ENCODE results near the gene FEZF1.
"Not testable (repeated sequence)": the region's sequence is repeated elsewhere in the genome, so short reads cannot be mapped to it uniquely, and the experiment has no call there.

The FEZF1 gene

GRCh38 chr7:122289426-122289825 is 15.1 kb downstream of the FEZF1 start:
- no peak for ATAC-seq (replicated peaks; ENCODE audit: extremely low read depth, poor library complexity, severe bottlenecking)

GRCh38 chr7:122284608-122285007 is 19.9 kb downstream of the FEZF1 start:
- not testable (repeated sequence) for H3K4me3 Mint-ChIP-seq

More at GRCh38 chr7:122289426-122289825, 15.1 kb downstream of the FEZF1 start:
- no peak for DNase-seq (ENCODE audit: low spot score in 2 of 2)
- Mint-ChIP-seq H3K36me3 (ENCODE audit: insufficient read depth) (no peaks in the 10 kb centered on the region), H3K27me3 (no peaks in the 10 kb centered on the region), H3K4me3 (no peak overlapping the region), H3K9me3 (peaks cover 13% of the 10 kb centered on the region), H3K27ac (ENCODE audit: low read depth) (no peak overlapping the region), H3K4me1 (no peaks in the 10 kb centered on the region)

GRCh38 chr7:122273117-122273516 is 31.4 kb downstream of the FEZF1 start:
- no peak for ATAC-seq (replicated peaks; ENCODE audit: extremely low read depth, poor library complexity, severe bottlenecking)
- H3K36me3 Mint-ChIP-seq (ENCODE audit: insufficient read depth) = no peaks in the 10 kb centered on the region
- no peaks in the 10 kb centered on the region for H3K27me3 Mint-ChIP-seq

More at GRCh38 chr7:122284608-122285007, 19.9 kb downstream of the FEZF1 start:
- peaks cover 13% of the 10 kb centered on the region for H3K9me3 Mint-ChIP-seq
- not testable (repeated sequence) for H3K4me1 Mint-ChIP-seq; DNase-seq (ENCODE audit: low spot score in 2 of 2); H3K27ac Mint-ChIP-seq (ENCODE audit: low read depth); H3K27me3 Mint-ChIP-seq; ATAC-seq (replicated peaks; ENCODE audit: extremely low read depth, poor library complexity, severe bottlenecking); H3K36me3 Mint-ChIP-seq (ENCODE audit: insufficient read depth)

GRCh38 chr7:122269241-122269640 is 35.3 kb downstream of the FEZF1 start:
- no peak for ATAC-seq (replicated peaks; ENCODE audit: extremely low read depth, poor library complexity, severe bottlenecking)
- H3K27ac Mint-ChIP-seq (ENCODE audit: low read depth) = no peak overlapping the region
- no peak overlapping the region for H3K4me3 Mint-ChIP-seq
- no peaks in the 10 kb centered on the region for H3K4me1 Mint-ChIP-seq
- DNase-seq (ENCODE audit: low spot score in 2 of 2) = no peak
- no peaks in the 10 kb centered on the region for H3K36me3 Mint-ChIP-seq (ENCODE audit: insufficient read depth)
- H3K9me3 Mint-ChIP-seq = peaks cover 6% of the 10 kb centered on the region
- no peaks in the 10 kb centered on the region for H3K27me3 Mint-ChIP-seq

More at GRCh38 chr7:122273117-122273516, 31.4 kb downstream of the FEZF1 start:
- Mint-ChIP-seq H3K9me3 (peaks cover 20% of the 10 kb centered on the region), H3K4me1 (no peaks in the 10 kb centered on the region), H3K4me3 (no peak overlapping the region), H3K27ac (ENCODE audit: low read depth) (no peak overlapping the region)
- no peak for DNase-seq (ENCODE audit: low spot score in 2 of 2)

GRCh38 chr7:122268101-122268500 is 36.4 kb downstream of the FEZF1 start:
- ATAC-seq (replicated peaks; ENCODE audit: extremely low read depth, poor library complexity, severe bottlenecking) (no peak), DNase-seq (ENCODE audit: low spot score in 2 of 2) (no peak)
- Mint-ChIP-seq H3K4me3 (no peak overlapping the region), H3K36me3 (ENCODE audit: insufficient read depth) (no peaks in the 10 kb centered on the region), H3K27ac (ENCODE audit: low read depth) (no peak overlapping the region), H3K9me3 (peaks cover 6% of the 10 kb centered on the region), H3K27me3 (no peaks in the 10 kb centered on the region), H3K4me1 (no peaks in the 10 kb centered on the region)

- H3K27ac Mint-ChIP-seq (ENCODE audit: low read depth) = no peak overlapping the region
- peaks cover 17% of the 10 kb centered on the region for H3K9me3 Mint-ChIP-seq
- no peaks in the 10 kb centered on the region for H3K27me3 Mint-ChIP-seq
- no peaks in the 10 kb centered on the region for H3K36me3 Mint-ChIP-seq (ENCODE audit: insufficient read depth)
- ATAC-seq (replicated peaks; ENCODE audit: extremely low read depth, poor library complexity, severe bottlenecking) = no peak
- H3K4me3 Mint-ChIP-seq = no peak overlapping the region
- no peaks in the 10 kb centered on the region for H3K4me1 Mint-ChIP-seq
- no peak for DNase-seq (ENCODE audit: low spot score in 2 of 2)
These were observed 42.3 kb downstream of the FEZF1 start for GRCh38 chr7:122262246-122262645.

- DNase-seq (ENCODE audit: low spot score in 2 of 2) = no peak
- no peak for ATAC-seq (replicated peaks; ENCODE audit: extremely low read depth, poor library complexity, severe bottlenecking)
- Mint-ChIP-seq H3K36me3 (ENCODE audit: insufficient read depth) (no peaks in the 10 kb centered on the region), H3K4me1 (no peaks in the 10 kb centered on the region), H3K27me3 (no peaks in the 10 kb centered on the region), H3K9me3 (peaks cover 17% of the 10 kb centered on the region), H3K4me3 (no peak overlapping the region), H3K27ac (ENCODE audit: low read depth) (no peak overlapping the region)
These were observed 43.1 kb downstream of the FEZF1 start for GRCh38 chr7:122261442-122261841.

GRCh38 chr7:122261016-122261415 is 43.5 kb downstream of the FEZF1 start:
- H3K36me3 Mint-ChIP-seq (ENCODE audit: insufficient read depth) = no peaks in the 10 kb centered on the region
- ATAC-seq (replicated peaks; ENCODE audit: extremely low read depth, poor library complexity, severe bottlenecking) (no peak), DNase-seq (ENCODE audit: low spot score in 2 of 2) (no peak)
- H3K4me3 Mint-ChIP-seq = no peak overlapping the region
- H3K9me3 Mint-ChIP-seq = peaks cover 17% of the 10 kb centered on the region
- no peaks in the 10 kb centered on the region for H3K27me3 Mint-ChIP-seq
- no peak overlapping the region for H3K27ac Mint-ChIP-seq (ENCODE audit: low read depth)
- no peaks in the 10 kb centered on the region for H3K4me1 Mint-ChIP-seq

GRCh38 chr7:122260336-122260735 is 44.2 kb downstream of the FEZF1 start:
- no peak overlapping the region for H3K4me3 Mint-ChIP-seq
- H3K4me1 Mint-ChIP-seq = no peaks in the 10 kb centered on the region
- peaks cover 17% of the 10 kb centered on the region for H3K9me3 Mint-ChIP-seq
- ATAC-seq (replicated peaks; ENCODE audit: extremely low read depth, poor library complexity, severe bottlenecking) (no peak), DNase-seq (ENCODE audit: low spot score in 2 of 2) (no peak)
- no peaks in the 10 kb centered on the region for H3K36me3 Mint-ChIP-seq (ENCODE audit: insufficient read depth)
- H3K27me3 Mint-ChIP-seq = no peaks in the 10 kb centered on the region
- H3K27ac Mint-ChIP-seq (ENCODE audit: low read depth) = no peak overlapping the region

GRCh38 chr7:122258971-122259370 is 45.6 kb downstream of the FEZF1 start:
- Mint-ChIP-seq H3K27me3 (no peaks in the 10 kb centered on the region), H3K36me3 (ENCODE audit: insufficient read depth) (no peaks in the 10 kb centered on the region), H3K27ac (ENCODE audit: low read depth) (no peak overlapping the region), H3K9me3 (peaks cover 16% of the 10 kb centered on the region), H3K4me1 (no peaks in the 10 kb centered on the region), H3K4me3 (no peak overlapping the region)
- ATAC-seq (replicated peaks; ENCODE audit: extremely low read depth, poor library complexity, severe bottlenecking) = no peak
- DNase-seq (ENCODE audit: low spot score in 2 of 2) = no peak

- Mint-ChIP-seq H3K4me3 (no peak overlapping the region), H3K36me3 (ENCODE audit: insufficient read depth) (no peaks in the 10 kb centered on the region), H3K9me3 (peaks cover 22% of the 10 kb centered on the region), H3K4me1 (no peaks in the 10 kb centered on the region), H3K27ac (ENCODE audit: low read depth) (no peak overlapping the region), H3K27me3 (no peaks in the 10 kb centered on the region)
- ATAC-seq (replicated peaks; ENCODE audit: extremely low read depth, poor library complexity, severe bottlenecking) = no peak
- DNase-seq (ENCODE audit: low spot score in 2 of 2) = no peak
These were observed 47.5 kb downstream of the FEZF1 start for GRCh38 chr7:122257056-122257455.

GRCh38 chr7:122256046-122256445 is 48.5 kb downstream of the FEZF1 start:
- Mint-ChIP-seq H3K27me3 (no peaks in the 10 kb centered on the region), H3K27ac (ENCODE audit: low read depth) (no peak overlapping the region), H3K4me3 (no peak overlapping the region), H3K36me3 (ENCODE audit: insufficient read depth) (no peaks in the 10 kb centered on the region), H3K9me3 (peaks cover 16% of the 10 kb centered on the region), H3K4me1 (no peaks in the 10 kb centered on the region)
- DNase-seq (ENCODE audit: low spot score in 2 of 2) = no peak
- ATAC-seq (replicated peaks; ENCODE audit: extremely low read depth, poor library complexity, severe bottlenecking) = no peak

GRCh38 chr7:122255454-122255853 is 49.1 kb downstream of the FEZF1 start:
- Mint-ChIP-seq H3K27ac (ENCODE audit: low read depth) (no peak overlapping the region), H3K27me3 (no peaks in the 10 kb centered on the region), H3K4me3 (no peak overlapping the region), H3K4me1 (no peaks in the 10 kb centered on the region), H3K36me3 (ENCODE audit: insufficient read depth) (no peaks in the 10 kb centered on the region), H3K9me3 (peaks cover 16% of the 10 kb centered on the region)
- no peak for DNase-seq (ENCODE audit: low spot score in 2 of 2)
- no peak for ATAC-seq (replicated peaks; ENCODE audit: extremely low read depth, poor library complexity, severe bottlenecking)
